ENCODE measurements around the gene EFR3B. TPM values are rescaled to one million over a fixed set of nuclear protein-coding genes. Genes with fewer than 3 reads are reported as not detected.

Gene EFR3B
- total RNA-seq, 6 experiments from 2014 or later, result 0.17 to 0.54 (median 0.33) TPM

DNA sequence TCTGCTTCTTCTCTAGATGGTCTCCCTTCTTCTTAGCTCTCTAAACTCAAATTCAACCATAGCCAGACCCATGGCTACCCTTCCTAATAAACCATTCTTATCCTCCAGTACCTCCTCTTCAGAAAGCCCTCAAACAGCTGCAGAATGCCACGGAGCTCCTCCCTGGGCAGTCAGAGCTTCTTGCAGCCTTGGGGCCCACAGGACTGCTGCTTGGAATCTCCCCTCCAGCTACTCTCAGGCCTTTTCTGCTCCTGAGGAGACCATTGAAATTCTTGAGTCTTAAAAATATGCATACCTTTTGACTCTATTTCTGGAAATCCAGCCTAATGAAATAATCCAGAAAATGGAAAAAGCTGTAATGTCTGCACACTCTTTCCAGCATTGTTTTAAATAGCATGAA is 30.7 kb downstream of the EFR3B start:
- no peak overlapping the region for H3K27ac Mint-ChIP-seq

DNA sequence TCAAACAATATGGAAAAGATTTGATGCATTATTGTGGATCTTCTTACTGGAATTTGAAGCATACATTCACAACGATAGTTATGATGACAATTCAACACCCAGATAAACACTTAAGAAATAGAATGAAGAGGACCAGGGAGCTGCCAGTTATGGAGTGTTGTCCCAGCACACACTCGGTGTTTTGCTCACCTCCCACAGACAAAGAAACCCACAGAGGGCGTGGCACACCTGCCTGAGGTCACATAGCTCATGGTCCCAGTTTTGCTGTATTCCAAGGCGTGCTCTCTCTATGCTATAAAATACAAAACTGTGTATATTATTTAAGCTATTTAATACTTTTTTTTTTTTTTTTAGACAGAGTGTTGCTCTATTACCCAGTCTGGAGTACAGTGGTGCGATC is 31.1 kb downstream of the EFR3B start:
- peaks cover 40% of the 10 kb centered on the region for H3K27me3 Mint-ChIP-seq (ENCODE audit: insufficient read depth)
- TF ChIP-seq, protein P1, sequence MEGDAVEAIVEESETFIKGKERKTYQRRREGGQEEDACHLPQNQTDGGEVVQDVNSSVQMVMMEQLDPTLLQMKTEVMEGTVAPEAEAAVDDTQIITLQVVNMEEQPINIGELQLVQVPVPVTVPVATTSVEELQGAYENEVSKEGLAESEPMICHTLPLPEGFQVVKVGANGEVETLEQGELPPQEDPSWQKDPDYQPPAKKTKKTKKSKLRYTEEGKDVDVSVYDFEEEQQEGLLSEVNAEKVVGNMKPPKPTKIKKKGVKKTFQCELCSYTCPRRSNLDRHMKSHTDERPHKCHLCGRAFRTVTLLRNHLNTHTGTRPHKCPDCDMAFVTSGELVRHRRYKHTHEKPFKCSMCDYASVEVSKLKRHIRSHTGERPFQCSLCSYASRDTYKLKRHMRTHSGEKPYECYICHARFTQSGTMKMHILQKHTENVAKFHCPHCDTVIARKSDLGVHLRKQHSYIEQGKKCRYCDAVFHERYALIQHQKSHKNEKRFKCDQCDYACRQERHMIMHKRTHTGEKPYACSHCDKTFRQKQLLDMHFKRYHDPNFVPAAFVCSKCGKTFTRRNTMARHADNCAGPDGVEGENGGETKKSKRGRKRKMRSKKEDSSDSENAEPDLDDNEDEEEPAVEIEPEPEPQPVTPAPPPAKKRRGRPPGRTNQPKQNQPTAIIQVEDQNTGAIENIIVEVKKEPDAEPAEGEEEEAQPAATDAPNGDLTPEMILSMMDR (IDR thresholded peaks at IDR 0.05), result no peak
- H3K9me3 Mint-ChIP-seq, result no peaks in the 10 kb centered on the region
- no peak overlapping the region for H3K4me3 Mint-ChIP-seq
- H3K27ac Mint-ChIP-seq, result no peak overlapping the region
- H3K4me1 Mint-ChIP-seq (ENCODE audit: low read depth), result peaks cover 10% of the 10 kb centered on the region
- no peaks in the 10 kb centered on the region for H3K36me3 Mint-ChIP-seq (ENCODE audit: low read depth)
- DNase-seq, result no peak

More for the DNA sequence above, 30.7 kb downstream of the EFR3B start:
- DNase-seq, result no peak
- H3K9me3 Mint-ChIP-seq, result no peaks in the 10 kb centered on the region
- TF ChIP-seq, protein P1 (IDR thresholded peaks at IDR 0.05), result no peak
- peaks cover 43% of the 10 kb centered on the region for H3K27me3 Mint-ChIP-seq (ENCODE audit: insufficient read depth)
- no peak overlapping the region for H3K4me3 Mint-ChIP-seq
- no peaks in the 10 kb centered on the region for H3K36me3 Mint-ChIP-seq (ENCODE audit: low read depth)
- peaks cover 6% of the 10 kb centered on the region; the same call in 1 of the 2 replicates for H3K4me1 Mint-ChIP-seq (ENCODE audit: low read depth)

DNA sequence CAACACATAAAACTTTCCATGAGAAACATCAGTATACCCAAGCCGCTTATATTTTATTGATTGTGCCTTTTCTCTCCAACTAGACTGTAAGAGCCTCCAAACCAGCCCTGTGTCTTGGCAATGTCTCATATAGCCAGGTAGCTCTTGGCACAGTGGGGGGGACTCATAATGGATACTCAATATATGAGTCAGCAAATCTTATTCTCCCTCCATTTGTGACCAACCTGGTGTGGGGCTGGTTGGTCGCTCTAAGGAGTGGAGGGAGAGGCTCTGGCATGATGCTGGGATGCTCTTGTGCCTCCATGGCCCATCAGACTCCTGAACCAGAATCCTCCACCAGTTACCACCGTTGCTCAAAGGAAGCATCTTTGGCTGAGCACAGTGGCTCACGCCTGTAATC is 32.0 kb downstream of the EFR3B start:
- no peak overlapping the region for H3K27ac Mint-ChIP-seq
- TF ChIP-seq, protein P1 (IDR thresholded peaks at IDR 0.05), result no peak

DNA sequence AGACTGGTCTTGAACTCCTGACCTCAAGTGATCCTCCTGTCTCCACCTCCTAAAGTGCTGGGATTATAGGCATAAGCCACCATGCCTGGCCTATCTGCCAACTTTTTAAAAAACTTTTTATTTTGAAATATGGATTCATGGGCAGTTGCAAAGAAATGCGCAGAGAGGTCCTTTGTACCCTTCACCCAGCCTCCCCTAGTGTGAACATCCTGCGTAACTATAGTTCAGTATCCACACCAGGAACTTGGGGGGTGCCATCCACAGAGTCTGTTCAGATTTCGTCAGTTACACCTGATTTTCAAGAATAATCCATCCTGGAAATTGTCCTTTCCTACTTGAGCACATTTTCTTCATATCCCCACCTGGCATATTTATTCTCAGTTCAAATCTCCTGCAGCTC is 33.0 kb downstream of the EFR3B start:
- TF ChIP-seq, protein P1 (IDR thresholded peaks at IDR 0.05), result no peak
- H3K9me3 Mint-ChIP-seq, result no peaks in the 10 kb centered on the region
- DNase-seq, result no peak
- peaks cover 22% of the 10 kb centered on the region for H3K4me1 Mint-ChIP-seq (ENCODE audit: low read depth)
- H3K27me3 Mint-ChIP-seq (ENCODE audit: insufficient read depth), result peaks cover 40% of the 10 kb centered on the region
- H3K36me3 Mint-ChIP-seq (ENCODE audit: low read depth), result no peaks in the 10 kb centered on the region
- no peak overlapping the region for H3K27ac Mint-ChIP-seq
- no peak overlapping the region for H3K4me3 Mint-ChIP-seq

More for the DNA sequence above, 32.0 kb downstream of the EFR3B start:
- no peak for DNase-seq
- Mint-ChIP-seq H3K4me3 (no peak overlapping the region), H3K4me1 (ENCODE audit: low read depth) (peaks cover 19% of the 10 kb centered on the region), H3K9me3 (no peaks in the 10 kb centered on the region), H3K27me3 (ENCODE audit: insufficient read depth) (peaks cover 40% of the 10 kb centered on the region), H3K36me3 (ENCODE audit: low read depth) (no peaks in the 10 kb centered on the region)

DNA sequence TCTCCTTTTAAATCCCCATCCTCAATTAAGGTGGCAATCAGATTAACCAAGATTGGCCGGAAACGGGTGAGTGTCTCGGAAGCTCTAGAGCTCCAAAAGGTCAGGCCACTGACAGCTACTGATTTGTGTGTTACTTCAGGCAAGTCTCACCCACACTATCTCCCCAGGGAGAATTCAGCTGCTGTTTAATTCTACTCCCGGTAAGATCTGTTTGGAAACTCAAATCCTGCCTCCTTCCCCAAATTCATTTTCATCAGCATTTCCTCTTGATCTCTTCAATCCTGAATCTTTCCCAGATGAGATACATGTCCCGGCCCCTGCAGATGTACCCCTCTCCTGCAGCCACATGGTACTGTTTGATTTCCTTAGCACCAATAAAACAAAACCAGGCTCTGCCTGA is 34.9 kb downstream of the EFR3B start:
- H3K36me3 Mint-ChIP-seq (ENCODE audit: low read depth), result no peaks in the 10 kb centered on the region
- H3K27me3 Mint-ChIP-seq (ENCODE audit: insufficient read depth), result peaks cover 44% of the 10 kb centered on the region
- no peaks in the 10 kb centered on the region for H3K9me3 Mint-ChIP-seq
- no peak overlapping the region for H3K27ac Mint-ChIP-seq
- no peak overlapping the region for H3K4me3 Mint-ChIP-seq
- no peak for DNase-seq
- TF ChIP-seq, protein P1 (IDR thresholded peaks at IDR 0.05), result no peak
- peaks cover 22% of the 10 kb centered on the region for H3K4me1 Mint-ChIP-seq (ENCODE audit: low read depth)

DNA sequence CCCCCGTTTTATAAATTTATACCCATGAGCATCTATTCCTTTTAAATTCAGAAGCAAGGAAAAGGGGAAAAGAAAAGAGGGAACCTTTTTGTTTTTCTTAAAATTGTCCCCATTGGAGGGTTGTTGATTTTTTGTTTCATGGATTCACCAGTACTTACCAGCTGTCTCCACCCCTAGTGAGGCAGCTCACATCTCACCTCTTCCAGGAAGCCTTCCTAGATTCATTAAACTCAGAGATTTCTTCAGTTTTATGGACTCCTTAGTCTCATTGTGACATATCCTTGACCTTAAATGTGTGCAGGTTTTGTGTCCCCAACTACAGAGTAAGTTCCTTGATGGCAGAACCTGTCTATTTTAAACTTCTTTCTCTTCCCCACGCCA is 35.9 kb downstream of the EFR3B start:
- Mint-ChIP-seq H3K9me3 (no peaks in the 10 kb centered on the region), H3K4me1 (ENCODE audit: low read depth) (peaks cover 22% of the 10 kb centered on the region), H3K27ac (peak overlapping the region; percentile 12; the same call in 1 of the 2 replicates), H3K36me3 (ENCODE audit: low read depth) (no peaks in the 10 kb centered on the region), H3K27me3 (ENCODE audit: insufficient read depth) (peaks cover 44% of the 10 kb centered on the region), H3K4me3 (no peak overlapping the region)
- DNase-seq, result no peak
- TF ChIP-seq, protein P1 (IDR thresholded peaks at IDR 0.05), result no peak

Data from HFFc6 (cell line).